GM23338 (cell line): Measurements from ENCODE around the gene MXRA8. TPM values are rescaled to one million over a fixed set of nuclear protein-coding genes. Genes with fewer than 3 reads are reported as not detected.
A peak's percentile ranks its signal among the peaks of the same experiment; 100 is the strongest.

Experiments
- ATAC-seq: fragments of 200-7000 bp; cut with Tn5 transposase; 3 replicates; pipeline ENCODE4 v1.9.1; 2020
- DNase-seq: peaks from one replicate; pipeline ENCODE4 v3.0.0-alpha.2; 2015; ENCODE audit warnings: low spot score
- H2AFZ ChIP-seq: fragments of 200-600 bp; sonication (generic); 2 replicates; pipeline ENCODE4 v1.8.0; 2016; ENCODE audit warnings: antibody characterized with exemption, mild to moderate bottlenecking, moderate library complexity
- H3F3A ChIP-seq: fragments of 200-600 bp; sonication (generic); replicated peaks from 2 replicates; pipeline ENCODE4 v1.8.0; 2017; ENCODE audit warnings: antibody characterized with exemption, mixed run types, low read depth
- H3K27ac ChIP-seq: fragments of 200-600 bp; sonication (generic); 2 replicates; pipeline ENCODE4 v1.6.1; 2016; ENCODE audit warnings: low read depth
- H3K27me3 ChIP-seq: fragments of 200-600 bp; sonication (generic); 2 replicates; pipeline ENCODE4 v1.8.0; 2016; ENCODE audit warnings: mild to moderate bottlenecking, mixed run types, moderate library complexity; ENCODE audit not compliant: insufficient read depth
- H3K36me3 ChIP-seq: fragments of 200-600 bp; sonication (generic); 2 replicates; pipeline ENCODE4 v1.8.0; 2016; ENCODE audit warnings: mild to moderate bottlenecking; ENCODE audit not compliant: insufficient read depth
- H3K4me1 ChIP-seq: fragments of 200-600 bp; sonication (generic); 2 replicates; pipeline ENCODE4 v1.8.0; 2016; ENCODE audit warnings: mild to moderate bottlenecking, moderate library complexity; ENCODE audit not compliant: insufficient read depth
- H3K4me2 ChIP-seq: fragments of 200-600 bp; sonication (generic); 2 replicates; pipeline ENCODE4 v1.7.1; 2017; ENCODE audit warnings: mixed run types
- H3K4me3 ChIP-seq: fragments of 200-600 bp; sonication (generic); 2 replicates; pipeline ENCODE4 v1.6.1; 2016; ENCODE audit warnings: mixed run types
- H3K79me2 ChIP-seq: fragments of 200-600 bp; sonication (generic); replicated peaks from 2 replicates; pipeline ENCODE4 v1.8.0; 2017; ENCODE audit warnings: mild to moderate bottlenecking; ENCODE audit not compliant: insufficient read depth
- H3K9me2 ChIP-seq: fragments of 200-600 bp; sonication (generic); 2 replicates; pipeline ENCODE4 v1.8.0; 2017; ENCODE audit not compliant: insufficient read depth
- H4K20me1 ChIP-seq: fragments of 200-600 bp; sonication (generic); replicated peaks from 2 replicates; pipeline ENCODE4 v1.8.0; 2017; ENCODE audit warnings: mild to moderate bottlenecking; ENCODE audit not compliant: insufficient read depth
- H3K27ac Mint-ChIP-seq: 2 replicates; pipeline ENCODE4 v1.8.0; 2020; ENCODE audit warnings: inconsistent platforms, mild to moderate bottlenecking, moderate library complexity, mixed read lengths
- H3K27me3 Mint-ChIP-seq: 3 replicates; pipeline ENCODE4 v1.8.0; 2022; ENCODE audit warnings: low read depth, mild to moderate bottlenecking, moderate library complexity, mixed read lengths, inconsistent platforms; ENCODE audit not compliant: insufficient read depth, poor library complexity
- H3K36me3 Mint-ChIP-seq: 3 replicates; pipeline ENCODE4 v1.8.0; 2021; ENCODE audit warnings: low read depth, mild to moderate bottlenecking, inconsistent platforms, moderate library complexity, mixed read lengths
- H3K4me1 Mint-ChIP-seq: 3 replicates; pipeline ENCODE4 v1.8.0; 2020; ENCODE audit warnings: mild to moderate bottlenecking, inconsistent platforms, mixed read lengths
- H3K4me3 Mint-ChIP-seq: 3 replicates; pipeline ENCODE4 v1.8.0; 2021; ENCODE audit warnings: moderate library complexity, mild to moderate bottlenecking, inconsistent platforms, mixed read lengths
- H3K9me3 Mint-ChIP-seq: 3 replicates; pipeline ENCODE4 v1.8.0; 2020; ENCODE audit warnings: moderate library complexity, mild to moderate bottlenecking, inconsistent platforms, mixed read lengths
- CREB1 ChIP-seq: fragments of 250-450 bp; sonication (Bioruptor Pico); IDR thresholded peaks from 2 replicates; pipeline ENCODE4 v1.5.0; 2020; ENCODE audit warnings: low read depth, mild to moderate bottlenecking, moderate library complexity
- CTCF ChIP-seq, 2 experiments: fragments of 200-600 bp in 1 of 2; sonication (generic) in 1 of 2; conservative IDR thresholded peaks; 2 replicates each; pipeline versions ENCODE4 v1.5.1 to v1.6.1; 2016 to 2017; ENCODE audit warnings: antibody characterized with exemption in 2 of 2, low read depth in 2 of 2, mild to moderate bottlenecking in 2 of 2, moderate library complexity in 1 of 2
- ETS1 ChIP-seq: IDR thresholded peaks from 2 replicates; pipeline ENCODE4 v1.6.1; 2016; ENCODE audit warnings: antibody characterized with exemption
- EZH2phosphoT487 ChIP-seq: fragments of 200-600 bp; sonication (generic); IDR thresholded peaks from one replicate; pipeline ENCODE4 v1.8.1; 2018; ENCODE audit warnings: antibody characterized with exemption; ENCODE audit not compliant: unreplicated experiment
- JUNB ChIP-seq: IDR thresholded peaks from one replicate; pipeline ENCODE4 v1.6.1; 2016; ENCODE audit warnings: antibody characterized with exemption; ENCODE audit not compliant: unreplicated experiment
- NANOG ChIP-seq: IDR thresholded peaks from 2 replicates; pipeline ENCODE4 v1.6.1; 2016; ENCODE audit warnings: antibody characterized with exemption, borderline replicate concordance
- POLR2AphosphoS5 ChIP-seq: IDR thresholded peaks from 2 replicates; pipeline ENCODE4 v1.6.1; 2016; ENCODE audit warnings: antibody characterized with exemption, low read depth
- STAT1 ChIP-seq: IDR thresholded peaks from one replicate; pipeline ENCODE4 v1.6.1; 2016; ENCODE audit warnings: antibody characterized with exemption; ENCODE audit not compliant: unreplicated experiment
- ZNF114 ChIP-seq: fragments of 250-450 bp; sonication (Bioruptor Pico); IDR thresholded peaks from 2 replicates; pipeline ENCODE4 v1.5.0; 2020; ENCODE audit warnings: mild to moderate bottlenecking, moderate library complexity
- ZNF331 ChIP-seq: fragments of 250-450 bp; sonication (Bioruptor Pico); IDR thresholded peaks from 2 replicates; pipeline ENCODE4 v1.5.0; 2020; ENCODE audit warnings: low read depth, mild to moderate bottlenecking, moderate library complexity
- polyA plus RNA-seq: library from polyadenylated mRNA; unstranded; fragments of >200 nt; fragmentation: Nextera tagmentation; extraction: Ambion mirVana; gene quantifications from 2 replicates; pipeline ENCODE4 v1.2.1, GENCODE V29; 2016
- total RNA-seq: library from RNA; depleted of rRNA; stranded (reverse); fragments of >200 nt; shearing (Covaris generic); gene quantifications from 2 replicates; pipeline ENCODE4 v1.2.3, GENCODE V29; 2014

Gene MXRA8
- total and polyA plus RNA-seq, 2 experiments from 2014 or later: 9.1 to 17.2 TPM

- TF ChIP-seq ETS1: no peak
Measured at GRCh38 chr1:1373815-1374588, 15.6 kb upstream of the MXRA8 start (continued).

DNA sequence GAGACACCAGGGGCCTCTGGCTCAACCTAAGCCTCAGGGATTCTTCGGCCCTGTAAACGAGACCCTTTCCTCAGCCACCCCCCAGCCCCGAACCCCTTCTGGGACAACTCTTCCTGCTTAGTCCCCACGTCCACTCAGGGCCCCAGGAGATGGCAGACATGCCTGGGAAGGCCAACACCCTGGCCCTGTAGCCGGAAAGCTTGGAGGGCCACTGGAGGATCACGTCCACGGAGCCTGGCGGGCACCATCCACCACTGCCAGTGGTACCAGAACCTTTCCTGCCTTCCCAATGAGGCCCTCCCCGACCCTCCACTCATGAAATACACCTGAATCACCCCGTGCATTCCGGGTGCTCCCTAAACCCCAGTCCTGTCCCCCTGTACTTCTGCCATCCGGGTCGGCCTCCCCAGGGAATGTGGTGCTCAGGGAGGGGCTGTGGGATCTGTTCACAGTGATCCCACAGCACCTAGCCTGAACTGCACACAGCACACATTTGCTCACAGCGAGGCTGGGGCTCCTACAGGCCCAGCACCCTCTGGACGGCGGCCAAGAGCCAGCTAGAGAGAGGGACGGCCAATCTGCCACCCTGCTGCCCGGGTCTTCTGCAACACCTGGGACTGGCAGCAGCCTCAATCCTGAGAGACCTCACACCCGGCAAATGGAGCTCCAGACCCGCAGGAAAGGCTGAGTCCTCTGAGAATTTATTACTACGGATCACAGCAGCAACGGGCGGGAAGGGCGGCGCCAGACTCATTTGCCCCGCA, 14.9 kb upstream of the MXRA8 start:
- Mint-ChIP-seq H3K4me1 (peaks cover 7% of the 10 kb centered on the region), H3K36me3 (peaks cover 9% of the 10 kb centered on the region; the same call in 2 of the 3 replicates), H3K27me3 (peaks cover 11% of the 10 kb centered on the region), H3K9me3 (no peaks in the 10 kb centered on the region; the same call in 2 of the 3 replicates), H3K27ac (no peak overlapping the region), H3K4me3 (peak overlapping the region; percentile 90)
- Histone ChIP-seq H3K27me3 (no peaks in the 10 kb centered on the region), H3K36me3 (no peaks in the 10 kb centered on the region), H3K27ac (no peak overlapping the region), H3K4me3 (no peak overlapping the region), H4K20me1 (peaks cover 12% of the 10 kb centered on the region), H3K4me1 (peaks cover 9% of the 10 kb centered on the region), H2AFZ (no peak overlapping the region), H3K79me2 (peaks cover 21% of the 10 kb centered on the region), H3F3A (peaks cover 19% of the 10 kb centered on the region), H3K4me2 (peak overlapping the region; percentile 88; the same call in 1 of the 2 replicates), H3K9me2 (no peaks in the 10 kb centered on the region)
- no peak for DNase-seq
- no peak for TF ChIP-seq CTCF (conservative IDR thresholded peaks at IDR 0.05; ENCODE audit: low read depth in 2 of 2)
- no peak for TF ChIP-seq CREB1 (CRISPR knock-in tag)
- TF ChIP-seq ZNF331: no peak
- TF ChIP-seq STAT1: no peak
- no peak for TF ChIP-seq POLR2AphosphoS5
- TF ChIP-seq ETS1: no peak
- TF ChIP-seq EZH2phosphoT487: no peak
- TF ChIP-seq NANOG: no peak
- TF ChIP-seq JUNB: no peak
- no peak for TF ChIP-seq ZNF114
- no peak for ATAC-seq
